NCI-H2171 (cell line): ENCODE measurements around the gene NCDN.
"Not testable (repeated sequence)": the region's sequence is repeated elsewhere in the genome, so short reads cannot be mapped to it uniquely, and the experiment has no call there.

Source experiments
- DNase-seq: peaks from one replicate; lab custom pipeline; 2025; lab: John Stamatoyannopoulos, UW

The NCDN gene

DNA sequence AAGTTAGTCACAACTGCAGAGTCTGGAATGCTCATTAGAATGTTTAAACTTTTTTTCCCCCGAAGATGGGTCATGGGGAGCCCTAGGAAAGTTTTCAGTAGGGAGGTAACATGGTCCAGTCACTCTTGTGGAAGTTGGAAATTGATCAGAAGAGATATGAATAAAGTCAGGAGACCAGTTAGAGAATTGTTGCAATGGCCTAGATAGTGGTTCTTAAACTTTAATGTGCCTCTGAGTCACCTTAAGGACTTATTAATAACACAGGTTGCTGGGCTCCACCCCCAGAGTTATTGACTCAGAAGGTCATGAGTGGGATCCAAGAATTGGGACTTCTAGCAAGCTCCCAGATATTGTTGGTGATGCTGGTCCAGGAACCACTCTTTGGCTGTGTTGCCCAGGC is 12.3 kb downstream of the NCDN start:
- no peak for DNase-seq

DNA sequence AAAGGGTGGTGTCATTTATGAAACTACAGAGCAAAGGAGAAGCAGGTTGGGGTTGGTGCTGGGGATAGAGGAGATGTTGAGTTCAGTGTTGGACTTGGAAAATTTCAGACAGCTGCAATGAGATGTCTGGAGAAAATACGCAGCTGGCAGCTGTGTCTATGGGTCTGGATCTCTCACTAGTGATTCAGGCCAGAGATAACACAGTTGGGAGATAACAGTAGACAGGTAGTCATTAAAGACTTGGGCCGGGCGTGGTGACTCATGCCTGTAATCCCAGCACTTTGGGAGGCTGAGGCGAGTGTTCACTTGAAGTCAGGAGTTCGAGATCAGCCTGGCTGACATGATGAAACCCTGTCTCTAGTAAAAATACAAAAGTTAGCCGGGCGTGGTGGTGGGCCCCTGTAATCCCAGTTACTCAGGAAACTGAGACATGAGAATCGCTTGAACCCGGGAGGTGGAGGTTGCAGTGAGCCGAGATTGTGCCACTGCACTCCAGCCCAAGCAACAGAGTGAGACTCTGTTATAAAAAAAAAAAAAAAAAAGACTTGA is 13.1 kb downstream of the NCDN start:
- no peak for DNase-seq

DNA sequence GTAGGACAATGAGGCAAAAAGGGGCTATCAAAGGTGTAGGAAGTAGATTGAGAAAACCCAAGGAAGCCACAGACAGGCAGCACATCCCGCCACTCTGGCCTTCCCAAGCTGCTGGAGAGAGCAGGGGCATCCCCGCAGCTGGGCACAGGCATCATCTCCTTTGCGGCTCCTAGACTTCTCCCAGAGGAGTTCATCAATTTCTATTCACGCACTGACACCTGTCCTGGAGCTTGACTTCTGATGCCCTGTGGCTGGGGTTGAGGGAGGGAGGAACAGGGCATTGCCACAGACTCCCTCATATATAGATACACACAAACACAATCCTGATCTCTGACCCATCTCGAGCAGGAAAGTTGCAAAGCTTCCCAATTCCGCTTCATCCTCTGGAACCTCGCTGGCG is 13.7 kb downstream of the NCDN start:
- no peak for DNase-seq

DNA sequence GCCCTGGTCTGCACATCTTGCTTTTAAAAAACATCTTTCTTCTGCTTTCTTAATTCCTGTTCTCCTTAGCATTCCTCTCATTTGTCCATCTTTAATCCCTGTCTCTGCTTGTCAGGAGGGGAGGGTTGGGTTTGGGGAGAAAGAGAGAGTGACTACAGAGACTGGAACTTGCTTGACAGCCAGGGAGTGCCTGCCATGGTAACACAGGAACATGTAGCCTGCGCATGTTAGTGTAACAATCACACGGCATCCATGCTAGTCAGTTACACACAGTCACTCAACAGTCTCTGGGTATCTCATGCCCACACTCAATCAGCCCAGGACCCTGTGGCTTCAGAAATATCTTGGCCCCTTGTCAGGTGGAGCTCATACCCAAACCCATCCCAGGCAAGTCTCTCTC is 14.7 kb downstream of the NCDN start:
- no peak for DNase-seq

DNA sequence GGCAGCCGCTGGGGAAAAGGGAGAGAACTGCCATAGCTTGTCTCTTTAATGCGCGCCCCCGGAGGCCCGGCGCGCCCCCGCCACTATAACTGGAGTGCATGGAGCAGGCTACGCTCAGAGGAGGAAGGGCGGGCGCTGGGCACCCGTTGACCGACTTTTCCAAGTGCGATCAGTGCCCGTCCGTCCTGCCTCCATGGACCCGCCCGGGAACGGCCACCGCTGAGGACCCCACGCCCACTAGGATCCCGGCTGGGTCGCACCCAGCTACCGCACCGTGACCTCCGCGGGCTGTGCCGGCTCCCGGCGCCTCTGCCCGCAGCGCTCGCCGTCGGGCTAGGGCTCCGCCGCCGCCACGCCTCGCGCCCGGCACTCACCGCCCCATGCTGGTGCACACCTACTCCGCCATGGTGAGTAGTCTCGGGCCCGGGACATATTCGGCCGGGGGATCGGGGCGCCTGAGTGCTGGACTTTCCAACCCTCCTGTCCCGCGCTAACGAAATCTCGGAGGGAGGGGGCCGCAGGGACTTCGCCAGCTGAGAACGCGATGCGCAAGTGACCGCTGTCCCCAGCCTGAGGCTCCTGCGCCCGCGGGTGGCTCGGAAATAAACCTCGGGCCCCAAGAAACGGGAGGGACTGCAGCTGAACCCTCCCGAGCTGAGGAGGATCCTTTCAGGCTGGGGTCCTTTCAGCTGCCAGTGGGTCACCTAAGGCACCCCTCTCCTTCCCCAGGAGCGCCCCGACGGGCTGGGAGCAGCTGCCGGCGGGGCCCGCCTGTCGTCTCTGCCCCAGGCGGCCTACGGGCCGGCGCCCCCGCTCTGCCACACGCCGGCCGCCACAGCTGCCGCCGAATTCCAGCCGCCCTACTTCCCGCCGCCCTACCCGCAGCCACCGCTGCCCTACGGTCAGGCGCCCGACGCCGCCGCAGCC is 15.9 kb downstream of the NCDN start, which contains the start of gene TFAP2E:
Gene TFAP2E (plus strand): TSS at position 117 of the 927 bp plus-strand sequence. CDS start 264 bp downstream, at position 381.
- no peak for DNase-seq

DNA sequence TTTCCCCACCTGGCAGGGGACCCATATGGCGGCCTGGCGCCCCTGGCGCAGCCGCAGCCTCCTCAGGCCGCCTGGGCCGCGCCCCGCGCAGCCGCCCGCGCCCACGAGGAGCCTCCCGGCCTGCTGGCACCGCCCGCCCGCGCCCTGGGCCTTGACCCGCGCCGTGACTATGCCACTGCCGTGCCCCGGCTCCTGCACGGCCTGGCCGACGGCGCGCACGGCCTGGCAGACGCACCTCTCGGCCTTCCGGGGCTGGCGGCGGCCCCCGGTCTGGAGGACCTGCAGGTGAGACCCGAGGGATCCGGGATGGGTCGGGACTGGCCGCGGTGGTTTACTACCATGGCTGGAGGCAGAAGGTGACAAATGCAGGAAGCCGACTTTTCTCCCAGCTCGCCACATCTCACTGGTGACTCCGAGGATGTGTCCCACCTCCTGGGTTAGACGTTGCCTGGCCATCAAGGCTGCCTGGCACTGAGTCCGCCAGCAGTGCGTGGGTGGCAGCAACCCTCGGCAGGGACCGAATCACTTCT is 16.6 kb downstream of the NCDN start:
- DNase-seq, result no peak

DNA sequence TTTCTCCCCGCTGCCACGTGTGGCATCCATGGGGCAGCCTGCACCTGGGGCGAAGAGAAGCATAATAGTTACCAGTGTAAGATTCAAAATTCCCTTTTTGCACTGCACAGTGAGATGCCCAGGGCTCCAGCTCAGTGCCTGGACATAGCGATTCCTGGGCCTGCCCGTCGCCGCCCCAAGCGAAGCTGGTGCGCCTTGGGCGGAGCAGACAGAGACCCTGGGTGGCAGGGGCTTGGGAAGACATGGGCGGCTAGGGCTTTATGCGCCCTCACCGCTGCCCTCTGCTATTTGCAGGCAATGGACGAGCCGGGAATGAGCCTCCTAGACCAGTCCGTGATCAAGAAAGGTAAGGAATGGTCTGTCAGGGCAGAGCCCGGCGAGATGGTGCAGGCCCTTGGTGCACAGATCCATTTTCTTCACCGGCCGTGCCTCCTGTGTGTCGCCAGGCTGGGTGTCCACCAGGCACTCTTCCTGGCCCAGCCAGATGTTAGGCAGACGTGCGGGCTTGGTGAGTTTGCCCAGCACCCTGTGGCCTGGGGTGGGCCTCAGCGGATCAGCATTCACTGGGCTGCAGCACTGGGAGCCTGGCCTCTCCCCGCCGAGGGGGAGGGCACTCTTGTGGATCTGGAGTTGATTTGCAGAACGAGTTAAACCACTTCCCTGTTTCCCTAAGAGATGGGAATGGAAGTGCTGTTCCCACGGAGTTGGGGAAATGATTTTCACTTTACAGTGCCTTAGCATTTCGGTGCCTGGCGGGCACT is 17.2 kb downstream of the NCDN start:
- no peak for DNase-seq

DNA sequence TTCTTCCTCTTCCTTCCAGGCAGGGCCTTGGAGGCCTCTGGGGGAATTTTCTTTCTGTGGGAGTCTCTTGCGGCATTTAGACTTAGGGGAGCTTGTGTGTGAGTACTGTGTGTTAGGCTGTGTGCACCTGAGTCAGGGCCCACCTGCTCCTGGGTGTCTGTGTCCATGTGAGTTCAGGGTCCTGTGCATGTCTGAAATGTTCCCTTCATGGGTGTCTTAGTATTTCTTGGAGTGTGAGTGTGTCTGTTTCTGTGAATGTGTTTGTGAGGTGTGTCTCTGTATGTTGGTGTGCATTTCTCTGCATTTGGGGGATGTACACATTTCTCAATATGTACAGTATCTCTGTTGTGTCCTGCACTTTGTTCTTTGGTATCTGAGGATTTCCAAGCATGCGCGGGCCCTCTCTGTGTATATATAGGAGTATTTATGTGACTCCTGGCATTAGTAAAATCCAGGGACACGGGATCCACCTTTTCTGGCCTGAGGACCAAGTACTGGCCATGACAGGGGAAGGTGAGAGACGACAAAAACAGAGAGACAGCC is 17.9 kb downstream of the NCDN start:
- no peak for DNase-seq

DNA sequence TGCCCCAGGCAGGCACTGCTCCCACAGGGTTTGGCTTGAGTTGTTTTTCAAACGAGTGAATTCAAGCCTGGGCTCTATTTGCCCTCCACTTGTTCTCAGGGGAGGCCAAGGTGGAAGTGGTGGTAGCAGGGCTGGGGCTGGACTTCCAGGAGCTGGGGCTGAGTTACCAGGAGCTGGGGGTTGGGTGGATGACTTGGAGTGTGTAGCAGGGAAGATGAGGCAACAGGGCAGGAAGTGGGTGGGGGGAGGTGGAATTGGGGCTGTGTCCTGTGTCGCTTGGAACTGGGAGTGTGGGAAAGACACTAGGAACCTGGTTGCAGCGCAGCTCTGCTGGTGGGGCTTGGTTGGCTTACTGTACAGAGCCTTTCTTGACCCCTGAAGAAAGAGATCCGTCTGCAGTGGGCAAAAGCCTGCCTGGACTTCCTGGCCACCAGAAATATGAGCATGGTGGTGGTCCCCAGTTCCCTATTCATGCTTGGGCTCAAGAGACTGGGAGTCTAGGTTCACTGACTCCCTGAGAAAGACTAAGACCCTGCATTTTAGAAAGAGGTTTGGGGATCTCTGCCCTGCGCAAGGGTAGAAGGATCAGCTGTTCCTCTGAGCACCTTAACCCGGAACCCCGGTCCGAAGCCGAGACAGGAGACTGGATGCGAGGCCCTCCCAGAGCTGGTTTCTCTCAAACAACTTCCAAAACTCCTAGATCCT is 18.6 kb downstream of the NCDN start:
- no peak for DNase-seq

DNA sequence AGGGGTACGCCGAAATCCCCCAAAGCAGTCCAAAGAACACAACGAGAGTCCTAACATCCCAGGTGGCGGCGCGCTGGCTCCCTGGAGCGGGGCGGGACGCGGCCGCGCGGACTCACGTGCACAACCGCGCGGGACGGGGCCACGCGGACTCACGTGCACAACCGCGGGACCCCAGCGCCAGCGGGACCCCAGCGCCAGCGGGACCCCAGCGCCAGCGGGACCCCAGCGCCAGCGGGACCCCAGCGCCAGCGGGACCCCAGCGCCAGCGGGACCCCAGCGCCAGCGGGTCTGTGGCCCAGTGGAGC is 19.1 kb downstream of the NCDN start:
- not testable (repeated sequence) for DNase-seq

DNA sequence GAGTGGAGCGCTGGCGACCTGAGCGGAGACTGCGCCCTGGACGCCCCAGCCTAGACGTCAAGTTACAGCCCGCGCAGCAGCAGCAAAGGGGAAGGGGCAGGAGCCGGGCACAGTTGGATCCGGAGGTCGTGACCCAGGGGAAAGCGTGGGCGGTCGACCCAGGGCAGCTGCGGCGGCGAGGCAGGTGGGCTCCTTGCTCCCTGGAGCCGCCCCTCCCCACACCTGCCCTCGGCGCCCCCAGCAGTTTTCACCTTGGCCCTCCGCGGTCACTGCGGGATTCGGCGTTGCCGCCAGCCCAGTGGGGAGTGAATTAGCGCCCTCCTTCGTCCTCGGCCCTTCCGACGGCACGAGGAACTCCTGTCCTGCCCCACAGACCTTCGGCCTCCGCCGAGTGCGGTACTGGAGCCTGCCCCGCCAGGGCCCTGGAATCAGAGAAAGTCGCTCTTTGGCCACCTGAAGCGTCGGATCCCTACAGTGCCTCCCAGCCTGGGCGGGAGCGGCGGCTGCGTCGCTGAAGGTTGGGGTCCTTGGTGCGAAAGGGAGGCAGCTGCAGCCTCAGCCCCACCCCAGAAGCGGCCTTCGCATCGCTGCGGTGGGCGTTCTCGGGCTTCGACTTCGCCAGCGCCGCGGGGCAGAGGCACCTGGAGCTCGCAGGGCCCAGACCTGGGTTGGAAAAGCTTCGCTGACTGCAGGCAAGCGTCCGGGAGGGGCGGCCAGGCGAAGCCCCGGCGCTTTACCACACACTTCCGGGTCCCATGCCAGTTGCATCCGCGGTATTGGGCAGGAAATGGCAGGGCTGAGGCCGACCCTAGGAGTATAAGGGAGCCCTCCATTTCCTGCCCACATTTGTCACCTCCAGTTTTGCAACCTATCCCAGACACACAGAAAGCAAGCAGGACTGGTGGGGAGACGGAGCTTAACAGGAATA is 19.7 kb downstream of the NCDN start:
- DNase-seq, result no peak

DNA sequence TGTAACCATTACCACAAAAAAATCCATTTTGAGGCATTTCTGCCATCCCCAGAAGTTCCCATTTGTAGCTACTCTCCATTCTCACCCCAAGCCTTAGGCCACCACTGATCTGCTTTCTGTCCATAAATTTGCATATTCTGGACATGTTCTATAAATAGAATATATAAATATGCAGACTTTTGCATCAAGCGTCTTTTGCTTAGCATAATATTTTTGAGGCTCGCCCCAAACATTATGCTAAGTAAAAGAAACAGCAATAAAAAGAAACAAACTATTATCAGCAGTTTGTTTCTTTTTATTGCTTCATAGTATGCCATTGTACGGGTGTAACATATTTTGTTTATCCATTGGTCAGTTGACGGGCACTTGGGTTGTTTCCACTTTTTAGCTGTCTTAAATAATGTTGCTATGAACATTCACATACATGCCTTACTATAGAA is 23.4 kb downstream of the NCDN start:
- no peak for DNase-seq

DNA sequence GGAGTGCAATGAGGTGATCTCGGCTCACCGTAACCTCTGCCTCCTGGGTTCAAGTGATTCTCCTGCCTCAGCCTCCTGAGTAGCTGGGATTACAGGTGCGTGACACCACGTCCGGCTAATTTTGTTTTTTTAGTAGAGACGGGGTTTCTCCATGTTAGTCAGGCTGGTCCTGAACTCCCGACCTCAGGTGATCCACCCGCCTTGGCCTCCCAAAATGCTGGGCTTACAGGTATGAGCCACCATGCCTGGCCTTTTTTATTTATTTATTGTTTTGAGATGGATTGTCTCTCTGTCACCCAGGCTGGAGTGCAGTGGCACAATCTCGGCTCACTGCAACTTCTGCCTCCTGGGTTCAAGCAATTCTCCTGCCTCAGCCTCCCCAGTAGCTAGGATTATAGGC is 24.0 kb downstream of the NCDN start:
- DNase-seq, result not testable (repeated sequence)

DNA sequence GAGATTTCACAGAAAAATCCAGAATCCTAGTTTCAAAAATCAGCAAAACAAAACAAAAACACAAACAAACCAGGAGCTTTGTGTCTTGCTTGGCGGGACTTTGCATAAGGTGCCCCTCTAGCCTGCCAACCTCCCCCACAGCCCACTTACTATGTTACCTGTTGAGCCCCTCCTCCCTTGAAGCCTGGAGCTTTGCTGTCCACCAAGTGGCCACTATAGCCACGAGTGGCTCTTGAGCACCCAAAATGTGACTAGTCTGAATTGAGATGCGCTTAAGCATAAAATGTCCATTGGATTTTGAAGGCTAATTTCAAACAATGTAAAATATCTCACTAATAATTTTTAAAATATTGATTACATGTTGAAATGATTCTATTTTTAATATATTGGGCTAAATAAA is 27.7 kb downstream of the NCDN start:
- no peak for DNase-seq

DNA sequence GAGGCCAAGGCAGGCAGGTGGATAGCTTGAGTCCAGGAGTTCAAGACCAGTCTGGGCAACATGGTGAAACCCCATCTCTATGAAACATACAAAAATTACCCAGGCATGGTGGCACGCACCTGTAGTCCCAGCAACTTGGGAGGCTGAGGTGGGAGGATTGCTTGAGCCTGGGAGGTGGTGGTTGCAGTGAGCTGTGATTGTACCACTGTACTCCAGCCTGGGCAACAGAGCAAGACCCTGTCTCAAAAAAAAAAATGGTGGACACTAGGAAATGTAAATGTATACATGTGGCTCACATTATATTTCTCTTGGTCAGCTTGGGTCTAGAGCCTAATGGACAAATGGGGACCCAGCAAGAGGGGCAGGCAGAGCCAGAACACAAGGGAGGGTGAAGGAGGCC is 28.2 kb downstream of the NCDN start:
- not testable (repeated sequence) for DNase-seq

DNA sequence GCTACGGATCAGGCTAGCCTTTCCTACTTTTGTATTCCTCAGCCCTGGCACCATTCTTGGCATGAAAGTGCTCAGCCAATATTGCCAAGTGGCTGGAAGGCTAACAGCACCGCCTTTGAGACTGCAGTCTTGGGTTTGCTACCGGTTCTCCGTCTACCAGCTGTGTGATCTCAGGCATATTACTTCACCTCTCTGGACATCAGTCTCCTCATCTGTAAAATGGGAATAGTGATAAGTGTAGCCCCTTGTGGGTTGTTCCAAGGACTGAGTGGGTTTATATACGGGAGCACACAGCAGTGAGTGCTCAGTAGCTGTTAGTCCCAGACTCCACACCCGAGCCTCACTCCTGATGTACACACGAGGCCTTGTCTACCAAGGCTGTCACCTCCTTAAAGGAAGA is 29.2 kb downstream of the NCDN start:
- DNase-seq, result no peak

DNA sequence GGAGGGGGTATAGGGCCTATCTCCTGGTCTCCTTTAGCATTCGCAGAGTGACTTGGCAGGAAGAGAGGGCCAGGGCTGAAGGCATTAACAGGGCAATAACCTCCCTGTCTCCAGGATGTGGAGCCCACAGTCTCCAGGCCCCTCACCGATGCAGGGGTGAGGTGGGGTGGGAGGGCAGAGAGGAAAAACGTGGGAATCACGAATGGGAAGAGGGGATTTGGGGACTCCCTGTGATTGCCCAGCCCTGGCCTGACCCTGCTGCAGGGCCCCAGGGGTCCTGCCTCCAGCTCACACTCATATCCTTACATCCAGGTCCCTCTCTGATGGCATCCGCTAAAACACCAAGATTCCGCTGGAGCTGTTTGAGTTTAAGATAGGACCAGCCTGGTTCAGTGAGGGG is 30.1 kb downstream of the NCDN start:
- no peak for DNase-seq

DNA sequence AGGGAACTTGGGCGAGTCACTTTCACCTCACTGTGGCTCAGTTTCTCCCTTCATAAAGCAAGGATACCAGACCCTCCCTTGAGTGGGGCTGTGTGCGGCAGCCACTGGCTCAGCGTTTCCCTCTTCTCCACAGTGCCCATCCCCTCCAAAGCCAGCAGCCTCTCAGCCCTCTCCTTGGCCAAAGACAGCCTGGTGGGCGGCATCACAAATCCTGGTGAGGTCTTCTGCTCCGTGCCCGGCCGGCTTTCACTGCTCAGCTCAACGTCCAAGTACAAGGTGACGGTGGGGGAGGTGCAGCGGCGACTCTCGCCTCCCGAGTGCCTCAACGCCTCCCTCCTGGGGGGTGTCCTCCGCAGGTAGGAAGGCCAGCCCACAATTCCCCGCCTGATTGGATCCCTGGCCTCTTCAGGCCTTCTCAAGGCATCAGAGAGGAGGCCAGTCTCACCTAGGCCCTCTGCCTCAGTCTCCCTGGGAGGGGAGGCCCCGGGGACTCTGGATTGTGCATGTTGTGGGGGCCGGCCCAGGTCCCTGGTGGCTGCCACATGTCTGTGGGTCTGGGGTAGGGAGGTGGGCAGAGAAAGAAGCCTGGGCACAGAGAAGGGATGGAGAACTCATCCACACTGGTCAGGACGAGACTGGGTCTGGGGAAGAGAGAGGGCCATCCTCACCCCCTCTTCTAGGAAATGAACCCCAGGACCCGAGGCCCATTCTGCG is 30.8 kb downstream of the NCDN start:
- DNase-seq, result no peak

DNA sequence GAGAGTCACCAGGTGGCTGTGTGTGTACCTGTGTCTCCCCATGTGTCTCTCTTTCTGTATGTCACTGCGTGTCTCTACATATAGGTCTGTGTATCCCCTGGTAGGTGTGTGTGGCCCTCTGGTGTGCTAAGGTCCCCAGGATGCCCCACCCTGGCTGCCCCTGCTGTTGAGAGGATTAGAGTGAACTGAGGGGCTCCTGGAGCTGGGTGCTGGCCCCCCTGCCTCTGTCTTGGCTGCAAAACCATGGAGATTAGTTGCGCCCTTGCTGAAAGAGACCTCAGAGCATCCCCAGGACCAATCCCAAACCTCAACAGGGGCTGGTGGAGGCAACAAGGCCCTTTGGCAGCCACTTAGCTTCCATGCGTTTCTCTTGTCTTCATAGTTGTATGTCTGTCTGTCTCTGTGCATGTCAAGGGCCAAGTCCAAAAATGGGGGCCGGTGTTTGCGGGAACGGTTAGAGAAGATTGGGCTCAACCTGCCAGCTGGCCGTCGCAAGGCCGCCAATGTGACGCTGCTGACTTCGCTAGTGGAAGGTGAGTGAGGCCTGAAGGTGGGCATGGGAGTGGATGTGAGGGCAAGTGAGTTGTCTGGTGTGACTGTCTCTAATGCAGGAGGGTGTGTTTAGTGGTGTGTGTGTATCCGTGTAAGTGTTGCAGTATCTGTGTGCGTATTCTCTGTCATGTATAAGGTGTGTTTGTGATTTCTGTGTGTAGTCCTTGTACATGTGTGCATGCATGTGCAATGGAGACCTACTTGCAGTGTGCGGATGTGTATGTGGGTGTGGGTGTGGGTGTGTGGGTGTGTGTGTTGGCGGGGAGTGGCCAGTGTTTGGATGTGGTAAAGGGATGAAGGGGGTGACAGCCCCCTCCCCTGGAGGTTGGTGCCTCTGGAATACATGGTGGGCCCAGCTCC is 32.2 kb downstream of the NCDN start:
- DNase-seq, result no peak
